ENCODE data around the gene HABP4. TPM values are rescaled to one million over a fixed set of nuclear protein-coding genes. Genes with fewer than 3 reads are reported as not detected.

Gene HABP4
- total and polyA plus RNA-seq, 10 of the 15 experiments (the other 5 are each of a cell fraction or from before 2014, with no cell fraction given) = 1.6 to 15.4 (median 11.6) TPM

- TF ChIP-seq ZNF592 (IDR thresholded peaks at IDR 0.05) (no peak), ELK1 (IDR thresholded peaks at IDR 0.05; ENCODE audit: low read depth, low read length) (no peak)
These were observed 9.5 kb downstream of the HABP4 start (continued) for GRCh38 chr9:96459268-96460007.

- no TSS peak for BruUV-seq (replicated peaks)
- H3K9ac ChIP-seq (ENCODE audit: control insufficient read depth, insufficient read depth, low read length) = no peak overlapping the region
- H3K27ac ChIP-seq (ENCODE audit: control insufficient read depth, insufficient read depth) = no peak overlapping the region
- ChIA-PET RAD21 (ENCODE audit: unreplicated experiment) (interaction anchor here (1.3 kb wide), 1 partner anchor 18 kb away, joined by 3 read pairs; no protein-coding TSS in a partner anchor), SMC1A (ENCODE audit: uncharacterized antibody, unreplicated experiment) (no interaction called here), CTCF (no interaction called here), POLR2A (interaction anchor here (0.6 kb wide), 1 partner anchor 164 kb away, joined by 3 read pairs; no protein-coding TSS in a partner anchor)
- TF ChIP-seq ZBTB40 (IDR thresholded peaks at IDR 0.05; ENCODE audit: borderline replicate concordance) (no peak), POLR2A (IDR thresholded peaks at IDR 0.05; ENCODE audit: low read depth, low read length) (no peak), ZSCAN29 (IDR thresholded peaks at IDR 0.05) (no peak), CHD1 (IDR thresholded peaks at IDR 0.05; ENCODE audit: low read depth, low read length) (no peak)
- in situ Hi-C loops (cut with MboI) (no loop called here), intact Hi-C loops (cut with micrococcal nuclease; ENCODE audit: unreplicated experiment) (no loop called here)
- DNase-seq (ENCODE audit: low read depth, low spot score) (no peak), FAIRE-seq (no peak), ATAC-seq (no peak)
- no peak overlapping the region for H3K4me2 ChIP-seq (ENCODE audit: control insufficient read depth, insufficient read depth)
- H3K9me3 ChIP-seq (replicated peaks; ENCODE audit: control insufficient read depth, insufficient read depth, low read length) = no peaks in the 10 kb centered on the region
- H3K4me1 ChIP-seq (ENCODE audit: control insufficient read depth, insufficient read depth, low read length) = no peaks in the 10 kb centered on the region
- H4K20me1 ChIP-seq (ENCODE audit: control insufficient read depth, insufficient read depth) = no peaks in the 10 kb centered on the region
- no peak overlapping the region for H3K4me3 ChIP-seq
- H3K27me3 ChIP-seq (replicated peaks in 1 of 2; ENCODE audit: control insufficient read depth in 2 of 2, insufficient read depth in 2 of 2, low read length in 1 of 2) = no peaks in the 10 kb centered on the region
- no peak overlapping the region for H2AFZ ChIP-seq (ENCODE audit: control insufficient read depth, low read depth, low read length)
- H3K36me3 ChIP-seq (ENCODE audit: control insufficient read depth in 2 of 2, insufficient read depth in 2 of 2, low read length in 1 of 2) = no peaks in the 10 kb centered on the region
- H3K79me2 ChIP-seq (ENCODE audit: control insufficient read depth, insufficient read depth, low read length) = no peaks in the 10 kb centered on the region
- WGBS (ENCODE audit: insufficient coverage, insufficient replicate concordance, low lambda C conversion rate, missing lambda C conversion rate) = 80% methylated on average over 5 of the region's 5 CpGs
These were observed 10.5 kb downstream of the HABP4 start for GRCh38 chr9:96460470-96460869.

Measured in GM12878 (cell line).